ENCODE results near the gene TBX4.

The TBX4 gene

GRCh38 chr17:61528171-61528570, 75.9 kb downstream of the TBX4 start:
- DNase-seq (ENCODE audit: low spot score), result no peak
- TF ChIP-seq, protein P1, sequence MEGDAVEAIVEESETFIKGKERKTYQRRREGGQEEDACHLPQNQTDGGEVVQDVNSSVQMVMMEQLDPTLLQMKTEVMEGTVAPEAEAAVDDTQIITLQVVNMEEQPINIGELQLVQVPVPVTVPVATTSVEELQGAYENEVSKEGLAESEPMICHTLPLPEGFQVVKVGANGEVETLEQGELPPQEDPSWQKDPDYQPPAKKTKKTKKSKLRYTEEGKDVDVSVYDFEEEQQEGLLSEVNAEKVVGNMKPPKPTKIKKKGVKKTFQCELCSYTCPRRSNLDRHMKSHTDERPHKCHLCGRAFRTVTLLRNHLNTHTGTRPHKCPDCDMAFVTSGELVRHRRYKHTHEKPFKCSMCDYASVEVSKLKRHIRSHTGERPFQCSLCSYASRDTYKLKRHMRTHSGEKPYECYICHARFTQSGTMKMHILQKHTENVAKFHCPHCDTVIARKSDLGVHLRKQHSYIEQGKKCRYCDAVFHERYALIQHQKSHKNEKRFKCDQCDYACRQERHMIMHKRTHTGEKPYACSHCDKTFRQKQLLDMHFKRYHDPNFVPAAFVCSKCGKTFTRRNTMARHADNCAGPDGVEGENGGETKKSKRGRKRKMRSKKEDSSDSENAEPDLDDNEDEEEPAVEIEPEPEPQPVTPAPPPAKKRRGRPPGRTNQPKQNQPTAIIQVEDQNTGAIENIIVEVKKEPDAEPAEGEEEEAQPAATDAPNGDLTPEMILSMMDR (IDR thresholded peaks at IDR 0.05; ENCODE audit: extremely low read depth, missing control alignments), result no peak

- TF ChIP-seq, protein P1 (IDR thresholded peaks at IDR 0.05; ENCODE audit: extremely low read depth, missing control alignments), result no peak
- DNase-seq (ENCODE audit: low spot score), result no peak
Observed at GRCh38 chr17:61531223-61531622, 79.0 kb downstream of the TBX4 start.

DNA sequence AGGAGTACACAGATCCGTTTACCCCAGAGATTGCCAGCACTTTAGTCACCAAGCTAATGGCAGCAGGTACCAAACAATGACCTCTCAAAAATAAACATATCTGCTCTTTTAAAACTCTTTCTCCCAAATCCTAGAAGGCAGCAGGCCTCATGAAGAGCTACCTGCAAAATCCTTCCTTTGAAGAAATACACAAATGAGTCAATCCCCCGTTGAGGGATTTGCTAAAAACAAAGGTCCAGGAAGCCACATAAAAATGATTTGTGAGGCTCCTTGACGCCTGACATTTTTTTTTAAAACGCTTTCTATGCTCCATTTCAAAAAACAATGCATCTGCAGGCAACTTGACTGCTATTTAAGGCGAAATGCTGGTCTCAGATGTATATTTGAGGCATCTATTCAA, 80.6 kb downstream of the TBX4 start:
- TF ChIP-seq, protein P1 (IDR thresholded peaks at IDR 0.05; ENCODE audit: extremely low read depth, missing control alignments), result no peak
- no peak for DNase-seq (ENCODE audit: low spot score)

- TF ChIP-seq, protein P1 (IDR thresholded peaks at IDR 0.05; ENCODE audit: extremely low read depth, missing control alignments), result no peak
- DNase-seq (ENCODE audit: low spot score), result no peak
Observed at GRCh38 chr17:61533797-61534196, 81.6 kb downstream of the TBX4 start.

GRCh38 chr17:61534414-61534813, 82.2 kb downstream of the TBX4 start:
- no peak for DNase-seq (ENCODE audit: low spot score)
- TF ChIP-seq, protein P1 (IDR thresholded peaks at IDR 0.05; ENCODE audit: extremely low read depth, missing control alignments), result no peak
